Measurements from ENCODE around the gene ADIPOR1. TPM values are rescaled to one million over a fixed set of nuclear protein-coding genes. Genes with fewer than 3 reads are reported as not detected.

Gene ADIPOR1
- total and polyA plus RNA-seq, 2 experiments from 2014 or later: 105 to 211 TPM

- no peaks in the 10 kb centered on the region for H3K4me1 ChIP-seq (ENCODE audit: low read depth)
- no peak overlapping the region for H3K4me3 ChIP-seq
- no peak for DNase-seq (ENCODE audit: low read depth in 1 of 2, low spot score in 1 of 2)
- no peaks in the 10 kb centered on the region for H3K9me3 ChIP-seq (ENCODE audit: low read depth)
- H3K27me3 ChIP-seq: peaks cover 55% of the 10 kb centered on the region
- no peaks in the 10 kb centered on the region for H3K36me3 ChIP-seq
- H3K27ac ChIP-seq: no peak overlapping the region
- TF ChIP-seq CTCF (IDR thresholded peaks at IDR 0.05; ENCODE audit: low read depth, low read length): no peak
Observed at GRCh38 chr1:202976633-202977032, 18.5 kb upstream of the ADIPOR1 start.

GRCh38 chr1:202974856-202975255, 16.7 kb upstream of the ADIPOR1 start:
- Histone ChIP-seq H3K9me3 (ENCODE audit: low read depth) (no peaks in the 10 kb centered on the region), H3K4me3 (no peak overlapping the region), H3K27ac (no peak overlapping the region), H3K27me3 (peaks cover 58% of the 10 kb centered on the region), H3K4me1 (ENCODE audit: low read depth) (no peaks in the 10 kb centered on the region), H3K36me3 (no peaks in the 10 kb centered on the region)
- no peak for TF ChIP-seq CTCF (IDR thresholded peaks at IDR 0.05; ENCODE audit: low read depth, low read length)
- no peak for DNase-seq (ENCODE audit: low read depth in 1 of 2, low spot score in 1 of 2)

GRCh38 chr1:202972046-202972445, 13.9 kb upstream of the ADIPOR1 start:
- TF ChIP-seq CTCF (IDR thresholded peaks at IDR 0.05; ENCODE audit: low read depth, low read length): no peak
- Histone ChIP-seq H3K4me3 (no peak overlapping the region), H3K27ac (no peak overlapping the region), H3K4me1 (ENCODE audit: low read depth) (peaks cover 6% of the 10 kb centered on the region), H3K9me3 (ENCODE audit: low read depth) (no peaks in the 10 kb centered on the region), H3K36me3 (no peaks in the 10 kb centered on the region), H3K27me3 (peaks cover 49% of the 10 kb centered on the region)
- no peak for DNase-seq (ENCODE audit: low read depth in 1 of 2, low spot score in 1 of 2)

- DNase-seq (ENCODE audit: low read depth in 1 of 2, low spot score in 1 of 2): peak; percentile 69 to 74
- Histone ChIP-seq H3K27ac (no peak overlapping the region), H3K27me3 (peaks cover 20% of the 10 kb centered on the region), H3K9me3 (ENCODE audit: low read depth) (no peaks in the 10 kb centered on the region), H3K4me1 (ENCODE audit: low read depth) (peaks cover 6% of the 10 kb centered on the region), H3K36me3 (no peaks in the 10 kb centered on the region), H3K4me3 (no peak overlapping the region)
- TF ChIP-seq CTCF (IDR thresholded peaks at IDR 0.05; ENCODE audit: low read depth, low read length): peak; percentile 86
Observed at GRCh38 chr1:202968895-202969295, 10.8 kb upstream of the ADIPOR1 start.

GRCh38 chr1:202968351-202968750, 10.2 kb upstream of the ADIPOR1 start:
- peak overlapping the region; percentile 73 for H3K4me3 ChIP-seq
- TF ChIP-seq CTCF (IDR thresholded peaks at IDR 0.05; ENCODE audit: low read depth, low read length): no peak
- H3K36me3 ChIP-seq: no peaks in the 10 kb centered on the region
- H3K4me1 ChIP-seq (ENCODE audit: low read depth): peaks cover 6% of the 10 kb centered on the region
- no peak for DNase-seq (ENCODE audit: low read depth in 1 of 2, low spot score in 1 of 2)
- H3K9me3 ChIP-seq (ENCODE audit: low read depth): no peaks in the 10 kb centered on the region
- H3K27me3 ChIP-seq: peaks cover 15% of the 10 kb centered on the region
- no peak overlapping the region for H3K27ac ChIP-seq
